ENCODE data around the gene RNFT2.

Gene RNFT2

DNA sequence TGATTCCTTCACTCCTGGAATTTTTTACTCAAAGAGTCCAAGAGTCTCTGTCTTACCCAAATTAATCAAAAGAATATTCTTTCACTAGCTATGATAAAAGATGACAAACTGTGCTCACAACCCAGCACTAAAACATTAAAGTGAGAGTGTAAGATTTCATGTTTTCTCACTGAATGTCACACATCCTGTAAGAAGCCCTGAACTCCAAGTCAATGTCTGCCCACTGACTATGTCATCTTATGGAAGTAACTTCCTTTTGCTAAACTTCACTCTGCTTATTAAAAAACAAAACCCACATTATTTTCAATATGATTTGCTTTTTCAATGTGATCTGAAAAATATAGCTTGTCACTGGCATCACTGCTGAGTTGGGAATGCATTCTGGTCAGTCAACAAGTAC is 15.9 kb upstream of the RNFT2 start:
- TF ChIP-seq, protein P1, sequence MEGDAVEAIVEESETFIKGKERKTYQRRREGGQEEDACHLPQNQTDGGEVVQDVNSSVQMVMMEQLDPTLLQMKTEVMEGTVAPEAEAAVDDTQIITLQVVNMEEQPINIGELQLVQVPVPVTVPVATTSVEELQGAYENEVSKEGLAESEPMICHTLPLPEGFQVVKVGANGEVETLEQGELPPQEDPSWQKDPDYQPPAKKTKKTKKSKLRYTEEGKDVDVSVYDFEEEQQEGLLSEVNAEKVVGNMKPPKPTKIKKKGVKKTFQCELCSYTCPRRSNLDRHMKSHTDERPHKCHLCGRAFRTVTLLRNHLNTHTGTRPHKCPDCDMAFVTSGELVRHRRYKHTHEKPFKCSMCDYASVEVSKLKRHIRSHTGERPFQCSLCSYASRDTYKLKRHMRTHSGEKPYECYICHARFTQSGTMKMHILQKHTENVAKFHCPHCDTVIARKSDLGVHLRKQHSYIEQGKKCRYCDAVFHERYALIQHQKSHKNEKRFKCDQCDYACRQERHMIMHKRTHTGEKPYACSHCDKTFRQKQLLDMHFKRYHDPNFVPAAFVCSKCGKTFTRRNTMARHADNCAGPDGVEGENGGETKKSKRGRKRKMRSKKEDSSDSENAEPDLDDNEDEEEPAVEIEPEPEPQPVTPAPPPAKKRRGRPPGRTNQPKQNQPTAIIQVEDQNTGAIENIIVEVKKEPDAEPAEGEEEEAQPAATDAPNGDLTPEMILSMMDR (IDR thresholded peaks at IDR 0.05; ENCODE audit: low read depth, low read length), result no peak
- DNase-seq, result no peak
- no peaks in the 10 kb centered on the region for H3K4me1 ChIP-seq
- no peak overlapping the region for H3K4me3 ChIP-seq (ENCODE audit: low read depth, low read length)
- no peaks in the 10 kb centered on the region for H3K27me3 ChIP-seq
- peaks cover 6% of the 10 kb centered on the region for H3K36me3 ChIP-seq
- no peaks in the 10 kb centered on the region for H3K9me3 ChIP-seq

DNA sequence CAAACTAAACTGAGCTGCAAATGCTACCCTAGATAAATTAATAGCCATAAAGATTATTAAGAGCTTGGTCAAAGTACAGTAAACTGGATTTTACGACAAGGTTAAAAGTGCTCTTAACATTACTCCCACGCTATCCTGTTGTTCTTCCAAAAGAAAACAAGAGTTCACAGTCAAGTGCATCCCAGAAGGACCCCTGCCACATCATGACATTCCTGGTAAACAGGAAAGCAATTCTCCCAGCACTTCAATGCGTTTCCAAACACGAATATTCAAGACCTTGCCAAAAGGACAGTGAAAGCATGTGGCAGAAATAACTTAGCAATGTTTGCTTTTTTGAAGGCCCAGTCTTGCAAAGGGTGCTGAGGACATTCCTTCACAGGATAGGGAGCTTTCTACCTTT is 11.4 kb upstream of the RNFT2 start:
- Histone ChIP-seq H3K4me1 (no peaks in the 10 kb centered on the region), H3K36me3 (peaks cover 3% of the 10 kb centered on the region; the same call in 1 of the 2 replicates)
- no peak for DNase-seq

DNA sequence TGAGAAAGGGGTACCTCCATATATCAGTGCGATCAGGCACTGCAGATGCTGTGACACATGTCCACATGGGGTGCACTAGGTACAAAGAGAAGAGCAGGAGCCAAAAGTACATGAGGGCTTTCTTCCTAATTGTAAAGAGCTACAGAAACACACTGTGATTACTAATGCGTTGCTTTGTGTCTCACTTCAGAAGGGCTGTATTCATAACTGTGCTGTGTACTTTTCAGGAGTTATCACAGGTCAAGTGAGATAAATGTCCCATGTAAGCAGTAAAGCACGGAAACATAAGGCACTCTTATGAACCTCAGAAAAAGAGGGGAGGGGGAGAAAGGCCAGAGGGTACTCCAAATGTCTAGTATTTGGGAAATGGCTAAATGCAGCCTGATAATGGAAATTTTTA is 10.9 kb upstream of the RNFT2 start:
- Histone ChIP-seq H3K27me3 (no peaks in the 10 kb centered on the region), H3K4me3 (ENCODE audit: low read depth, low read length) (no peak overlapping the region), H3K4me1 (no peaks in the 10 kb centered on the region), H3K36me3 (peaks cover 3% of the 10 kb centered on the region; the same call in 1 of the 2 replicates), H3K9me3 (no peaks in the 10 kb centered on the region)
- TF ChIP-seq, protein P1 (IDR thresholded peaks at IDR 0.05; ENCODE audit: low read depth, low read length), result no peak
- DNase-seq, result no peak

More for the DNA sequence above, 11.4 kb upstream of the RNFT2 start:
- Histone ChIP-seq H3K27me3 (no peaks in the 10 kb centered on the region), H3K4me3 (ENCODE audit: low read depth, low read length) (no peak overlapping the region), H3K9me3 (no peaks in the 10 kb centered on the region)
- TF ChIP-seq, protein P1 (IDR thresholded peaks at IDR 0.05; ENCODE audit: low read depth, low read length), result no peak

DNA sequence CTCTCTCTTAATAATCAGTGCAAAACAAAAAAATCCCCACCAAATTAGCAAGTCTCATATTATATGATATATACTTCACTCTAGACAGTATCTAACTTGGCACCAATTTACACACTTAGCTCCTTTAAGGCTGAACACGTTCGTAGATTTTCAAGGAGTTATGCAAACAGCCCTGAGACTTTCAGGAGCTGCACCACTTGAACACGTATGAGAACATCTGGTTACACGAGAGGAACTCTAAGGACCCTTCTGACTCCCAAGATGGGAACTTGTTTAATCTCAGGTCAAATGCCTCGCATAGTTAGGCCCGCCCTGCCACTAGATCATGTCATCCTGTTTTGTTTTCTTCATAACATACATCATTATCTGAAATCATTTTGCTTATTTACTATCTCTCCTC is 10.2 kb upstream of the RNFT2 start:
- H3K4me1 ChIP-seq, result no peaks in the 10 kb centered on the region
- H3K4me3 ChIP-seq (ENCODE audit: low read depth, low read length), result no peak overlapping the region
- H3K27me3 ChIP-seq, result no peaks in the 10 kb centered on the region
- no peak for DNase-seq
- TF ChIP-seq, protein P1 (IDR thresholded peaks at IDR 0.05; ENCODE audit: low read depth, low read length), result no peak
- no peaks in the 10 kb centered on the region for H3K9me3 ChIP-seq
- no peaks in the 10 kb centered on the region for H3K36me3 ChIP-seq

DNA sequence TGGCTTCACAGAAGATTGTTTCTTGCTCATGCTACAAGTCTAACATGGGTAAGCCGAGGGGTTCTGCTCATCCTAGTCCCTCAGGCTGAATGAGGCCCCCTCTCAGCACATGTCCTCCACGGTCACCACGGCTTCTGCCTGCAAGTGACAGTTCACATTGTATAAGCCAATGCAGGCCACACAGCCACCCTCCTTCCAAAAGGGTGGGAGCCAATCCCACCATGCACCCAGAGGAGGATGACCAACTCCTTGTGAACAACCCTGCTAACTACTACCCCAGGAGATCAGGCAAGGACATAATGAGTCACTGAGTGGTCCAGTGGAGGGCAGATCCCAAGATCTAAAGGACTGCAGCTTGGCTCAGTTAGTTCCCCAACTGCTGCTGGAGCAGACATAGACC is 6.3 kb upstream of the RNFT2 start:
- H3K36me3 ChIP-seq, result no peaks in the 10 kb centered on the region; the same call in 1 of the 2 replicates
- H3K9me3 ChIP-seq, result no peaks in the 10 kb centered on the region
- TF ChIP-seq, protein P1 (IDR thresholded peaks at IDR 0.05; ENCODE audit: low read depth, low read length), result no peak
- DNase-seq, result no peak
- H3K4me3 ChIP-seq (ENCODE audit: low read depth, low read length), result no peak overlapping the region
- no peaks in the 10 kb centered on the region for H3K4me1 ChIP-seq
- H3K27me3 ChIP-seq, result no peaks in the 10 kb centered on the region

DNA sequence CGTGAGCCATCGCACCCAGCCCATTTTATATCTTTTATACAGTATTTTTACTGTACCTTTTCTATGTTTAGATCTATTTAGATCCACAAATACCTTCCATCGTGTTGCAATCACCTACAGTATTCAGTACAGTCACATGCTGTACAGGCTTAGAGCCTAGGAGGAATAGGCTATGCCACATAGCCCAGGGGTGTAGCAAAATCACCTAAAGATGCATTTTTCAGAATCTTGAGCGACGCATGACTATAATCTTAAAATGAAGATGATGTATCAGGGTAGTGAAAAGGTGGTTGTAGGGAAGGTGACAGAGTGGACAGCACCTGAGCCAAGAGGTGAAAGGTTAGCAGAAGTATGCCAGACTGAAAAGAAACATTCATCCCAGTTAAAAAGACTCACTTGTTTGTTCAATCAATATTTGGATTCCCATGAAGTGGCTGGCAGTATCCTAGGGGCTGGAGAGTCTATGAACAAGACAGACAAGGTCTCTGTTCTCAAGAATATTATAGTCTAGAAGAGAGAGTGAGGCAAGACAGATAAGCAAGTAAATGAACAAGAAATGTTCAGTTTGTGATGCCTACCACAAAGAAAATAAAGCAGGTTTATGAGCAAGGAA is 3.9 kb upstream of the RNFT2 start:
- H3K4me1 ChIP-seq, result no peaks in the 10 kb centered on the region
- H3K9me3 ChIP-seq, result no peaks in the 10 kb centered on the region
- TF ChIP-seq, protein P1 (IDR thresholded peaks at IDR 0.05; ENCODE audit: low read depth, low read length), result no peak
- no peak overlapping the region for H3K4me3 ChIP-seq (ENCODE audit: low read depth, low read length)
- H3K27me3 ChIP-seq, result no peaks in the 10 kb centered on the region
- no peak for DNase-seq
- H3K36me3 ChIP-seq, result no peaks in the 10 kb centered on the region; the same call in 1 of the 2 replicates

Measured in BE2C (cell line).